ENCODE results near the gene SGK2. TPM values are rescaled to one million over a fixed set of nuclear protein-coding genes. Genes with fewer than 3 reads are reported as not detected.
"Not testable (repeated sequence)": the region's sequence is repeated elsewhere in the genome, so short reads cannot be mapped to it uniquely, and the experiment has no call there.

SGK2 gene
- total RNA-seq, 1 experiment from 2014 or later: 0.90 TPM

DNA sequence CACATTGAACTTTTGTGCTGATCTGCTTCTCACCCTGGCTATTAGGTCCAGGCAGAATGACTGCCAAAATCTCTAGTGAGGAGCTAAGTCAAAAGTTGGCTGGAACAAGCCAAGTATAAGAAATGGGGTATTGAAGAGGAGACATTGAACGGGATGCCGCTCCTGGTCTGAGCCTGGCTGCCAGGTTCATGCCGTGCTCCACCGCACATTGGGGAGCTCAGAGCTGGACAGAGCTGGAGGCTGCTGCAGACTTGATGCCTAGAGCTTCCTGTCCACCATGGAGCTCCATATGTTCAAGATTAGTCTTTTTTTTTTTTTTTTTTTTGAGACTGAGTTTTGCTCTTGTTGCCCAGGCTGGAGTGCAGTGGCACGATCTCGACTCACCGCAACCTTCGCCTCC, 27.8 kb downstream of the SGK2 start:
- DNase-seq (ENCODE audit: low read depth, low spot score) (no peak), ATAC-seq (no peak)
- ChIA-PET CTCF (interaction anchor here (0.6 kb wide), 1 partner anchor 91 kb away, joined by 4 read pairs; no protein-coding TSS in a partner anchor), POLR2A (no interaction called here)
- BruUV-seq (replicated peaks): no TSS peak
- no peak overlapping the region for H3K4me3 ChIP-seq (ENCODE audit: low read depth in 2 of 2, low read length in 2 of 2)
- H3K36me3 ChIP-seq (ENCODE audit: control insufficient read depth, insufficient read depth, low read length): peaks cover 4% of the 10 kb centered on the region; the same call in 1 of the 2 replicates
- no peak for TF ChIP-seq TCF7L2 (IDR thresholded peaks at IDR 0.05; ENCODE audit: low read depth, low read length)
- TF ChIP-seq SIN3A (IDR thresholded peaks at IDR 0.05; ENCODE audit: borderline replicate concordance, insufficient read depth, low read depth, low read length): no peak
- no peak for TF ChIP-seq POLR2AphosphoS5 (IDR thresholded peaks at IDR 0.05; ENCODE audit: low read depth, low read length)
- TF ChIP-seq, protein P1, sequence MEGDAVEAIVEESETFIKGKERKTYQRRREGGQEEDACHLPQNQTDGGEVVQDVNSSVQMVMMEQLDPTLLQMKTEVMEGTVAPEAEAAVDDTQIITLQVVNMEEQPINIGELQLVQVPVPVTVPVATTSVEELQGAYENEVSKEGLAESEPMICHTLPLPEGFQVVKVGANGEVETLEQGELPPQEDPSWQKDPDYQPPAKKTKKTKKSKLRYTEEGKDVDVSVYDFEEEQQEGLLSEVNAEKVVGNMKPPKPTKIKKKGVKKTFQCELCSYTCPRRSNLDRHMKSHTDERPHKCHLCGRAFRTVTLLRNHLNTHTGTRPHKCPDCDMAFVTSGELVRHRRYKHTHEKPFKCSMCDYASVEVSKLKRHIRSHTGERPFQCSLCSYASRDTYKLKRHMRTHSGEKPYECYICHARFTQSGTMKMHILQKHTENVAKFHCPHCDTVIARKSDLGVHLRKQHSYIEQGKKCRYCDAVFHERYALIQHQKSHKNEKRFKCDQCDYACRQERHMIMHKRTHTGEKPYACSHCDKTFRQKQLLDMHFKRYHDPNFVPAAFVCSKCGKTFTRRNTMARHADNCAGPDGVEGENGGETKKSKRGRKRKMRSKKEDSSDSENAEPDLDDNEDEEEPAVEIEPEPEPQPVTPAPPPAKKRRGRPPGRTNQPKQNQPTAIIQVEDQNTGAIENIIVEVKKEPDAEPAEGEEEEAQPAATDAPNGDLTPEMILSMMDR (IDR thresholded peaks at IDR 0.05): no peak
- no peak for TF ChIP-seq REST (IDR thresholded peaks at IDR 0.05; ENCODE audit: insufficient read depth in 1 of 2, low read depth in 2 of 2, low read length in 1 of 2)
- H3K9me3 ChIP-seq (ENCODE audit: control insufficient read depth, insufficient read depth, low read depth, low read length): no peaks in the 10 kb centered on the region
- intact Hi-C loops (cut with micrococcal nuclease; ENCODE audit: unreplicated experiment) (no loop called here), in situ Hi-C loops (cut with HindIII; ENCODE audit: low pct_unique_long_range_greater_than_20kb, low sequenced_read_pairs) (no loop called here)
- H3K27ac ChIP-seq (ENCODE audit: low read length): no peak overlapping the region
- peaks cover 10% of the 10 kb centered on the region; the same call in 1 of the 2 replicates for H3K4me1 ChIP-seq (ENCODE audit: control insufficient read depth, insufficient read depth, low read length)
- H3K27me3 ChIP-seq (ENCODE audit: control insufficient read depth, insufficient read depth, low read length): no peaks in the 10 kb centered on the region

DNA sequence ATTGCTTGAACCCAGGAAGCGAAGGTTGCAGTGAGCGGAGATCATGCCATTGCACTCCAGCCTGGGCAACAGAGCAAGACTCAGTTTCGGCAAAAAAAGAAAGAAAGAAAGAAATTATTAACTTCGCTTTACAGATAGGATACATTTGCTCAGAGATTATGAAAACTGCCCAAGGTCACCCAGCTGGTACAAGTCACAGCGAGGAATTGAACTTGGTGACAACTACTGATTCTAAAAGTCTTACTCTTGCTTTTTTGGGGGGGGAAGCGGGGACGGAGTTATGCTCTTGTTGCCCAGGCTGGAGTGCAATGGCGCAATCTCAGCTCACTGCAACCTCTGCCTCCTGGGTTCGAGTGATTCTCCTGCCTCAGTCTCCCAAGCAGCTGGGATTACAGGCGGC, 29.7 kb downstream of the SGK2 start:
- H3K9me3 ChIP-seq (ENCODE audit: control insufficient read depth, insufficient read depth, low read depth, low read length); ATAC-seq; BruUV-seq (replicated peaks); H3K27ac ChIP-seq (ENCODE audit: low read length); H3K4me3 ChIP-seq (ENCODE audit: low read depth in 2 of 2, low read length in 2 of 2); POLR2A ChIA-PET; DNase-seq (ENCODE audit: low read depth, low spot score); CTCF ChIA-PET; H3K27me3 ChIP-seq (ENCODE audit: control insufficient read depth, insufficient read depth, low read length); H3K36me3 ChIP-seq (ENCODE audit: control insufficient read depth, insufficient read depth, low read length); in situ Hi-C loops (cut with HindIII; ENCODE audit: low pct_unique_long_range_greater_than_20kb, low sequenced_read_pairs); intact Hi-C loops (cut with micrococcal nuclease; ENCODE audit: unreplicated experiment): not testable (repeated sequence)
- peaks cover 13% of the 10 kb centered on the region; the same call in 1 of the 2 replicates for H3K4me1 ChIP-seq (ENCODE audit: control insufficient read depth, insufficient read depth, low read length)

DNA sequence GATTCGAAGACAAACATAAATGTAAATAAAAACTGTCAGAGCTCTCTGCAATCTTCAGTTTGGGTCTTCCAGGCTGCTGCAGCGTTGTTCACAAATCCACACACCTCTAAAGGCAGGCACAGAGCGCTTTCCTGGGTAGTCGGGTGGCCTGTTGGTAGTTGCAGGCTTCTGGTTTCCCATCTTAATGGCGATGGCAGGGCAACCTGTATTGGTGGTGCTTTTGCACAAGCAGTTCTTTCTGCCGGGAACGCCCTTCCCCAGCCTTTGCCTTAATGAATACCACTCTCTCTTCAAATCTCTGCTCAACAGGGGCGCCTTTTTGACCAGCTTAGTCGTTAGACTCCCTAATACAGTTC, 31.2 kb downstream of the SGK2 start:
- no peak for TF ChIP-seq REST (IDR thresholded peaks at IDR 0.05; ENCODE audit: insufficient read depth in 1 of 2, low read depth in 2 of 2, low read length in 1 of 2)
- TF ChIP-seq TCF7L2 (IDR thresholded peaks at IDR 0.05; ENCODE audit: low read depth, low read length): no peak
- no peak for TF ChIP-seq POLR2AphosphoS5 (IDR thresholded peaks at IDR 0.05; ENCODE audit: low read depth, low read length)
- TF ChIP-seq SIN3A (IDR thresholded peaks at IDR 0.05; ENCODE audit: borderline replicate concordance, insufficient read depth, low read depth, low read length): no peak
- TF ChIP-seq, protein P1 (IDR thresholded peaks at IDR 0.05): no peak
- H3K27ac ChIP-seq (ENCODE audit: low read length): peak overlapping the region; percentile 92
- ChIA-PET POLR2A (no interaction called here), CTCF (interaction anchor here (1.2 kb wide), 1 partner anchor 54 kb away, joined by 3 read pairs; no protein-coding TSS in a partner anchor)
- peaks cover 13% of the 10 kb centered on the region; the same call in 1 of the 2 replicates for H3K4me1 ChIP-seq (ENCODE audit: control insufficient read depth, insufficient read depth, low read length)
- H3K27me3 ChIP-seq (ENCODE audit: control insufficient read depth, insufficient read depth, low read length): no peaks in the 10 kb centered on the region
- H3K36me3 ChIP-seq (ENCODE audit: control insufficient read depth, insufficient read depth, low read length): peaks cover 4% of the 10 kb centered on the region; the same call in 1 of the 2 replicates
- intact Hi-C loops (cut with micrococcal nuclease; ENCODE audit: unreplicated experiment) (no loop called here), in situ Hi-C loops (cut with HindIII; ENCODE audit: low pct_unique_long_range_greater_than_20kb, low sequenced_read_pairs) (no loop called here)
- DNase-seq (ENCODE audit: low read depth, low spot score) (no peak), ATAC-seq (peak; percentile 22)
- no peaks in the 10 kb centered on the region for H3K9me3 ChIP-seq (ENCODE audit: control insufficient read depth, insufficient read depth, low read depth, low read length)
- BruUV-seq (replicated peaks): TSS peak; percentile 92
- H3K4me3 ChIP-seq (ENCODE audit: low read depth in 2 of 2, low read length in 2 of 2): peak overlapping the region; percentile 84 to 93
